Effector CD4-positive, alpha-beta T cell (primary cell): Measurements from ENCODE around the gene PRRT1.
A peak's percentile ranks its signal among the peaks of the same experiment; 100 is the strongest.
"Not testable (repeated sequence)": the region's sequence is repeated elsewhere in the genome, so short reads cannot be mapped to it uniquely, and the experiment has no call there.

ENCODE experiments used
- DNase-seq: peaks from one replicate; pipeline ENCODE4 v3.0.0-alpha.2; 2020

Gene PRRT1

DNA sequence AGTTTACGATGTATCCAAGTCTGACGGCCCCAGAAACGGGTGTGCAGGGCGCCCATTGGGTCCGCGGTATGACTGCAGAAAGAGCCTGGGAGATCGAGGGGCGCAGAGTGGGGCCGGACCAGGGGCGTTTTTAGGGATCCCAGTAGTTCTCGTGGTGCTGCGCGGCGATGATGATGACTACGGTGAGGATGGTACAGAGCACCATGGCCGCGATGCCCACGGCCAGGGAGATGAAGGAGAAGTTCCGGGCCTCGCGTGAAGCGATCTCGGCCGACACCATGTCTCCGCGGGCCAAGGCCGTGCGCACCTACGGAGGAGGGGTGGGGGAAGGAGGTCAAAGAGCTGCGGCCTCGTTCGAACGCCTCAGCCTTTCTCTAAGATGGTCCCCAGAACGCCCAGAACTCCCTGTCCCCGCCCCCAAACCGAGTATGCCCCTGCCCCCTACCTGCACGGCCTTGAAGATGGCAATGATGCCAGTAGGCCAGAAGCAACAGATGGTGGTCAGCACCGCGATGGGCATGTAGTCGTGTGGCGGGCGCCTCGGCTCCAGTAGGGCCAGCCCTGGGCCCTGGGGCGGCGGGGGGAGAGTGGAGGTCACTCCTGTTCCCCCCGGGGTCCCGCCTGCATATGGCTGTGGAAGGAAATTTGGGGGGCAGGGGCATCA is 2.5 kb downstream of the PRRT1 start:
- DNase-seq = no peak

DNA sequence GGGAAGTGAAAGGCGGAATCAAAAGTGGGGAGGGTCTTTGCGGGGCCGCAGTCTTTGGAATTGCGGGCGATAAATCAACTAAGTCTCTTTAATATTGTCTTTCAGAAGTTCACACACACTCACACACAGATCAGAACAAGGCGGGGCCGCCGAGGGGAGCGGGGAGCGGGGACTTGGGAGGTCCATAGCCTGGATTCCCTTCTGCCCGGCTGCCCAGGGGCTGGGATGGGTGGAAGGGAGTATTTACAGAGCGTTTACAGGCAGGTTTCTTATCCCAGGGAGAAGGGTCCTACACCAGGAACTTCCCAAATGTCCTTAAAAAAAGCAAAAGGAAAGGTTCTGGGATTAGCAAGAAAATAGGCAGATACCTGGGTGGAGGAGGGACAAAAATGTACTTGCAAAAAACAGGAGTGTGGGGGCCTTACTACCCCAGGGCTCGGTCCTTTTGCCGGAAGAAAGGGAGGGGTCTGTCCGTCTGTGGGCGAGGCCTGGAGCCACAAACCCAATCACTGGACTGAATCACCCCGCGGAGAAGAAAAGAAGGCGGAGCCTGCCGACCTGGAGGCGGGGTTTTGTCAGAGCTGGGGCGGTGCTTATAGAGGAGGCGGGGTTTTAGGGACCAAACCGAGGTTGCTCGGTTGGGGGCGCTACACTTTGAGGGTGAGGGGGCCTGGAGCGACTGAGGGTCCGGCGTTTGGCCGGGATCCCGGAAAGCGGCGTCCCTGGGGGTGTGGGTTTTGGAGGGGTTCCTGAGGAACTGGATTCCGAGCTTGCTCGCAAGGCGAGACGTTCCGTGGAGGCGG is 3.2 kb downstream of the PRRT1 start:
- DNase-seq = peak; percentile 54

DNA sequence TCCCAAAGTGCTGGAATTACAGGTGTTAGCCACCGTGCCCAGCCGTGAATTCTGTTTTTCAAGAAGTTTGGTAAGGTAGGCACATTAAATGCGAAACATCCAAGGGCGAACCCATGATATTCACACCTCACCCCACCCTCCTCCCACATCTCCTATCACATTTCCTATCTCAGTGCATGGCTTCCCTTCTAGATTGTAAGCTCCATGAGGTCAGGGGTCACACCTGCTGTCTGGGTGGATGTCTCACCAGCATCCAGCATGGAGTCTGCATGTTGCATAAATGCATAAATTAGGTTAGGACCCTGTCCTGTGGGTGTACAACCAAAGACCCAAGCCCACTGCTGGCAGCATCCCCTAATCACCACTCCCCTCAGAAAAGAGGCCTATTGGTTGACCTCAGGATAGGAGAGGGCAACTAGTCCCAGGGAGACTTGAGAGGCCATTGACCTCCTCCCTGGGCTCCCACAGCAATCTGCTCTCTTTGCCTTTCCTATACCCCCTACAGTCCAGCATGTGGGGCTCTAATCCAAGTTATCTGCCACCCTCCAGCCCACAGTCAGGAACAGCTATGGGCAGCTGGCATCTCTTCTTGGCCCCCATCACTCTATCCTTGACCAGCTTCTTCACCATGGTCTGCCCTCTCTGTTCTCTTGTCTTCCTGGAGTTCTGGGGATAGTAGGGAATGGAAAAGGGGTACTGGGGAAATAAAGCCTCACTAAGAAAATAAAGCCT is 4.2 kb downstream of the PRRT1 start:
- no peak for DNase-seq

DNA sequence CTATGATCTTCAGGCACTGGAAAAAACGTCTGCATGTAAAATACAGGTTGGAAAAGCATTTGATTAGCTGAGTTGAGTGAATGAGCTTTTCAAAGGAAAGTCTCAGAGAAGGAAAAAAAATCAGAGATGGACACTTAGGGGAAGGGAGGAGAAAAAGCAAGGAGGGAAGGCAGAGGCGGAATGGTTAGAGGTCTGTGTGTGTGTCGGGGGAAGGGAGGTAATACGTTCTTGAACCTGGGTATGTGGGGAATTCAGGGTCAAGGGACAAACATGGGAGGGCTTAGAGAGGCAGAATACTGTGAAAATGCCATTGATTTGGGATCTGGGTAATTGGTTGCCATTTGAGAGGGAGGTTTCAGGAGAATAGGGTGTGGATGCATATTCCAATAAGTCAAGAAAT is 5.1 kb downstream of the PRRT1 start:
- DNase-seq = no peak

DNA sequence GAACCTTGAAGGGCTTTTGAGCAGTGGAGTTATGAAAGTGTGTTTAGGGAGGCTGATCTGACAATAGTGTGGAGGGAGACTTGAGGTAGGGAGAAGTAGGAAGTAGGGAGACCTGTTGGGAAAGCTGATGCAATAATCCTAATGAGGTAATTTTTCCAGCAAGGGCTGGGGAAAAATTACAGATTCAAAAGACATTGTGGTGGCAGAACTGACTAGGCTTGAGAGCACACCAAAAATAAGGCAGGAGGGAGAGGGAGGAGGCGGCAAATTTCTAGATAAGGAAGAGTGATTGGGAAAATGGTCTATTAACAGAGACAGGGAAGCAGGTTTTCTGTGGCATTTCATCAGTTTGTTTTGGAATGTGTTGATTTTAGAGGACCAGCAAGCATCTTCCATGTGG is 5.5 kb downstream of the PRRT1 start:
- DNase-seq = no peak

DNA sequence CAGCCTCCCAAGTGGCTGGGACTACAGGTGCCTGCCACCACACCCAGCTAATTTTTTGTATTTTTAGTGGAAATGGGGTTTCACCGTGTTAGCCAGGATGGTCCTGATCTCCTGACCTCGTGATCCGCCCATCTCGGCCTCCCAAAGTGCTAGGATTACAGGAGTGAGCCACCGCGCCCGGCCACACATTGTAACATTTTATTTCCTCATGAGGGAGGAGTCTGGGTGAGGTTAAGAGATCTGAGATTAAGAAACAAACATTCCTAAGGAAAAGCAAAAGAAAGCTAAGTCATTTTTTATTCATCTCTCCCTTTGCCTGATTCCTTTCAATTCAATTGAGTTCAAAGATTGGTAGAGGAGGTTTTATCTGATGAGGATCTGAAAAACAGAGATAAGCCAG is 7.5 kb downstream of the PRRT1 start:
- DNase-seq = not testable (repeated sequence)

DNA sequence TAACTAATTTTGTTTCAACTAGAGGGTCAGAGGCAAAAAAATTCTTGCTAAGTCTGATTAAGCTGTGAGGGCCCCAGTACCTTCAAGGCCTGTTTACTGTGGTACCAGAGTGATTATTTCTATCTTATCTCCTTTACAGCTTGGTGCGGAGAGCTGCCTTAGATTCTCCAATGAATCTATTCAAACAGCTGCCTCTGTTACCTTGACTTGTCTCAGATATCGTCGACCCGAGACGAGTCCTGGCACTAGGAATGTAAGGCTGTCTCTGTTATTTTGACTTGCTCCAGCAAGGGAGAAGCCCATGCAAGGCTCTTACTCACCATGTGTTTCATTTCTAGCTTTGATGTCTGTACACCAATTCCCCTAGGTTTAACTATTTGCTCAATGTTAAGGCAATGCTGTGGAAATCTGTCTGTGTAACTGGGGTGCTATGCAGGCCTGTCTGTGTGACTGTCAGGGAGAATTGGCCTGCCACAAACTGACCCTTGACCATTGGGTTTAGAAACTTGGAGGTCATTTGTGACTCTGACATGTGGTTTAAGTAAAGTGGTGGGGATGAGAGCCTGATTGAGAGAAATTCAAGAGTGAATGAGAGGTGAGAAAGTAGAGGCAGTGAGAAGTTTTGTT is 11.2 kb downstream of the PRRT1 start:
- DNase-seq = no peak

DNA sequence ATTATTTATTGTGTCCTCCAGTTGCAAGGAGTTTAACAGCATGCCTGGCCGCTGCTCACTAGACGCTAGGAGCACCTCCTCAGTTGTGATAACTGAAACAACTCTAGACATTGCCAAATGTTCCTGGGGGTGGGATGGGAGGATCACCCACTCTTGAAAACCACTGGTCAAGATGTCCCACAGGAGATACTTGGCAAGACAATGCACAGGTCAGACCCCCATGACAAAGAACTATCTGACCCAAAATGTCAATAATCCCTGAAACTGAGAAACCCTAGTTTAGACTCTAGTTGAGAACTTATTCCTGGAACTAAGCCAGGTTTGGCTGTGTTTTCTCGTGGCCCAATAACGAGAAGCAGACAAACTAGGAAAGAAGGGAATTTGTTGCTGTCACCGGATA is 12.1 kb downstream of the PRRT1 start:
- DNase-seq = no peak

DNA sequence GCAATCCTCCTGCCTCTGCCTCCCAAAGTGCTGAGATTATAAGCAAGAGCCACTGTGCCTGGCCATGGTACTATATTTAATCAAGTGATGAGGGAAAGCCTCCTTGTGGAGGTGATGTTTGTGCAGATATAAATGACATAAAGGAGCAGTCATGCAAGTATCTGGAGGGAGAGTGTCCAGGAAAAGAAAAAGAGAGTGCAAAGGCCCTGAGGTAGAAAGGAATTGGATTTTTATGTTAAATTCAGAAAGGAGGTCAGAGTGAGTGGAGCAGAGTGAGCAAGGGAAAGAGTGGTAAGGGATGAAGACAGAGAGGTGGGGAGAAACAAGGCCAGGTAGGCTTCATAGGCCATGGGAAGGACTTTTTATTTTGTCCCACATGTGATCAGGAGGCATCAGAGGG is 14.3 kb downstream of the PRRT1 start:
- no peak for DNase-seq

DNA sequence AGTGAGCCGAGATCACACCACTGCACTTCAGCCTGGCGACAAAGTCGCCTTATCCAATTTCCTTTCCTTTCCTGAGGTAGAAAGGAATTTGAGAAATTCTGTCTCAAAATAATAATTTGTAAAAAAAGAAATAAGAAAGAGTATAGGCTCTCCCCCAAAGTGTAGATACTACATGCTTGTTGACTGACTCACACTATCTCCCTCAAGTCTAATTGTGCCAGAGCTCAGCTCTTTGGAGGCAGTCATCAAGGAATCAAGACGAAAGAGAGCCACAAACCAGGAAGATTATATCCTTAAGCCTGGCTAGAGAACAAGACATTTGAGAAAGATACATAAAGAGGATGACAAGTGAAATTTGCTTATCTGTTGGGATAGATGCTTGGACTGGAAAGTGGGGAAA is 18.0 kb downstream of the PRRT1 start:
- no peak for DNase-seq

DNA sequence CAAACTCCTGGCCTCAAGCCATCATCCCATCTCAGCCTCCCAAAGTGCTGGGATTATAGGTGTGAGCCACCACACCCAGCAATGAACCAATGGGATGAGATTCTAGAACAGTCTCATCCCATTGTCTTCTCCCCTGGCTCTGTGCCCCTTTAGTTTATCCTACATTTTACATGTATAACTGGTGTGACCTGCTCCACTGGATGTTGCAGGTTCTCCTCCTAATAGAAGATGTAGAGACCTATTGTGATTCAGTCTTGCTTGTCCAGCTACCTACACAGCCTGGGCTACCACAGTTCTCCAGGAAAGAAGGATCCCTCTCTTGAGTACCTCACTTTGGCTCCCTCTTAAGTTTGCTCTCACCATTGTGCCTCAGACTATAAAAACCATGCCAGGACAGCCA is 19.6 kb downstream of the PRRT1 start:
- DNase-seq = no peak

DNA sequence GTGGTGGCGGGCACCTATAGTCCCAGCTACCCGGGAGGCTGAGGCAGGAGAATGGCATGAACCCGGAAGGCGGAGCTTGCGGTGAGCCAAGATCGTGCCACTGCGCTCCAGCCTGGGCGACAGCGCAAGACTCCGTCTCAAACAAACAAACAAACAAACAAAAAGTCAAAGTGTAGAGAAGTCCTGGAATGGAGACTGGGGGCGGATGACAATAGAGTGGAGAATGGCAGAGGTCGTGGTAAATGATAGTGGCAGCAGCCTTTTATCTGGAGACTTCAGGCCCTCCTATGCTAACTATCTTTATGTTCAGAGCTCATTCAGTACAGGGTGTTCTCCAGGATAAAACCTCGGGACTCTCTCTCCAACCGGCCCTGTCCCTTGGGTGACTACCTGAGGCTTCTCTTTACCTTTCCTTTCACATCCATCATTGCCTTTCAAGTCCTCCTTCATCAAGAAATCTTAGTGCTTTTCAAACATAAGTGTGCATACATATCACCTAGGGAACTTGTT is 20.2 kb downstream of the PRRT1 start:
- DNase-seq = no peak

DNA sequence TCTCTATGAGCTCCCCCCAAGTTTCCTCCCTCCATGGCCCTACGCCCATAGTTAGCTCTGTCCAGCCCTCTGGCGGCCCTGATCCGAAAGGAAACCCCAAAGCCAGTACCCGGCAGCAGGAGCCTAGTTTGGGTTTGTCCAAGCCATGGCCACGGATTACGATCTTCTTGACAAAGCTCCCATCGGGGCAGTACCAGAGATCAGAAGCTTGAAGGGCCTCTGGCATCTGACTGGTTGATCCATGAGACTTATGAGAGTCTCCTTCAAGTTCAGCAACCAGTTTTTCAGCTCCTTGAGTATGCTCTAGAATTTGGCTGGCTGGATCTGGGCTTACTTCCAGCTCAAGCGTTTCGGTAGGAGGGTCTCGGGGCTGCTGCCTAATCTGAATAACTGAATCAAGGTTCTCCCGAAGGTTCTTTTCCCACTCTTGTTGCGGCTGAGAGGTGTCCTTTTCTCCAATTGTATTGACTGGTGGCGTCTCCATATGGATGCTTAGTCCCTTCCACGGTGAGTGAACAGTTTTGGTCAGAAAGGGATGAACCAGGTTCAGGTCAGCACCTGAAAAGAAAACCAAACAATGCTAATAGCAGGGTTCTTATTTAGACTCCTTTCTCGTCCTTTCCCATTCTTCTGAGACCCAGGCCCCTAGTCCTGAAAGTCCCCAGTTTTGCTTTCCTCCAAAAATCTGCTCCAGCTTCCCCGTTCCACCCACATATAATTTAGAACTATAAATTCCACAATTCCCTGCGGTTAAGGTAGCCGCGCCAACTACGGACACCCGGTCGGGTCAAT is 22.2 kb downstream of the PRRT1 start:
- no peak for DNase-seq

DNA sequence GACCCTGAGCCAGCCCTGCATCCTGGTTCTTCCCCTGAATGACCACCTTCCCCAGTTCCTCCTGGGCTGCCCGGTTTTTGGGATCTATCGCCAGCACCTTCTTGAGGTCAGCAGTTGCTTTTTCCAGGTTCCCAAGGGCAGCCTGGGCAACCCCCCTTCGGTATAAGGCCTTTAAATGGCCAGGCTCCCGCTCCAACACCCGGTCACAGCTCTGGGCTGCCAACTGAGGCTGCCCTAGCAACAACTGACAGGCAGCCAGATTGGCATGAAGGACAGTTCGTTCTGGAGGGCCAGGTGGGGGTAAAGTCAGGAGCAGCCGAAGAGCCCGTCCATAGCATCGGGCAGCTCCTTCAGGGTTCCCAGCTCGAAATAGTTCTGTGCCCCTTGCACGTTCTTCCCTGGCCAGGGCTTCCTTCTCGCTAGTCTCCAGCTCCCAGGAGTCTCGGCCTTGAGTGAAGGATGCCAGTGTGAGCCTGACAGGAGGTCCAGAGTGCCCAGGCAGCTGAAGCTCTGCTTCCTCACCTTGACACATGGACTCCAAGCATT is 22.9 kb downstream of the PRRT1 start:
- no peak for DNase-seq

DNA sequence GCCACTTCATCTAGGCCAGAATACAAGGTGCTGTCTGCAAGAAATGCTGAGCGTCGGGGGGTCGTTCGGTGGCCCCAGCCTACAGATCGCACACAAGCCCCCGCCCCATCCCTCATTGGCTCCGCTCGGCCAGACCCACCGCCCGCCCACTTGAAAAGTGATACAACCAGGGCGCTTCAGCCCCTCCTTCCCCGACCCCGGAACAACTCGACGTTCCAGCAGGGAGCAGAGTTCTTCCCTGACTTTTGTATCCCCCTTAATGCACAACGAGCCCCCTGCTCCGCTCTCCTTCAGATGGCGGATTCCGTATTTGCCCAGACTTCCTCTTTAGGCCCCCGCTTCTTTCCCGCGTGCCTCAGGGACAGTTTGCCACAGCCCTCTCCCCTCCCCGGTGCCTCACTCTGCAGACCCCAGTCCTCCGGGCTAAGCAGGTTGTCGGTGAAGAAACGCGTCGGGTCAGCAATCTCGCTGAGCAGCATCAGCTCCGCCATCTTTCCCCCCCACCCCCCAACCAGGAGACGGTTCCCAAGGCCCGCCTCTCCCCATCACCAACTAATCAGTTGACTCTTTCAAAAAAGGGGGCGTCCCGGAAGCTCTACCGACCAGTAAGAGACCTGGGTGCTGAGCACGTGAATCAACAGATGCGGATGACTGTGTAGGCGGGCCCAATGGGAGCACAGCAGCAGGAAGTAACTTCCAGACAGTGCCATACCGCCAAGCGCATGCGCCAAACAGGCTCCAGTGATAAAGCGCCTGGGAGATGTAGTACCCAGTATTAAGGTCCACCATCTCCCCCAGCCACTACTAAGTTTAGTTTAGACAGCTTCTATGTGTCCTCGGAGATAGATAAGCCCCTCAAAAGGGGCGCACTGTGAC is 23.8 kb downstream of the PRRT1 start, which contains the start of gene ATF6B:
ATF6B (minus strand) TSS at position 530 of the 876 bp plus-strand sequence; CDS start at position 491, 39 bp downstream.
- peak; percentile 97 for DNase-seq

DNA sequence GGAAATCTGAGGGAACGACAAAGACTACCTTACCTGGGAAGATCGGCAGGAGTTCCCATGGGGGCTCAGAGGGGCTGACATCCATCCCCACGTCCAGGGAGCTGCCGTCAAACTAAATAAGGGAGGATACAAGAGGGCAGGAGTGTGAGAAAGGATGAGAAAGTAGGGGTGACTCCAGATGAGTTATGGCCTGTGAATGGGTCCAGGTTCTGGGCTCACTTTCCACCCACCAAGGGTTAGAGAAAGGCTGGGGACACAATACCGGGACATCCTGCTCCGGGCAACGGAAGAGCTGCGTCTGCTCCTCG is 24.4 kb downstream of the PRRT1 start:
- no peak for DNase-seq

DNA sequence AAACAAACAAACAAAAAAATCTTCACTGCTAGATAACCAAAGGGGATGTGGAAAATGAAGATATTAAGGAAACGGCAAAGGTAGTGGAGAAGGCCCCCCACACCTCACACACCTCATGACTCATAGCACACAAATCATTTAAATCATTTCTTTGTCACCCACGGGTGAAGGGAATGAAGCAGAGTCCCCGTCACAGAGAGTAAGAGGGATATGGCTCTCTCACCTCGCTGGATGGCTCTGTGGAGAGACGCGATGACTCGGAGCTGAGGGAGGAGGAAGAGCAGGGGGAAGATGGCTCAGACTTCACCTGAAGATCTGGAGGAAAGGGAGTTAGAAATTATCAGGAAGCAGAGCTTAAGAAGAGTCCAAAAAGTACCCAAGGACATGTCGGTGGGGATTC is 24.9 kb downstream of the PRRT1 start:
- DNase-seq = no peak

DNA sequence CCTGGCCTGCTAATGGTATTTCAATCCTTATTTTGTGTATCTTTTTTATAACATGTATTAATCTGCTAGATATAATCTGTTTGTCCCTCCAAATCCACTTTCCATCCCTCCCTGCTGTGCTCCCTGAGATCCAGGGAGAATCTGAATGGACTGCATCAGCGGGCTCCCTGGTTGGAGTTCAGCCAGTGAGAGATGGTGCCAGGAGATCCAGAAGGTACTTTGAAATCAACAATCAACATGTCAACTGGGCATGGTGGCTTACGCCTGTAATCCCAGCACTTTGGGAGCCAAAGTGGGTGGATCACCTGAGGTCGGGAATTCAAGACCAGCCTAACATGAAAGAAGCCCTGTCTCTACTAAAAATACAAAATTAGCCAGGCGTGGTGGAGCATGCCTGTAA is 28.1 kb downstream of the PRRT1 start:
- DNase-seq = no peak

DNA sequence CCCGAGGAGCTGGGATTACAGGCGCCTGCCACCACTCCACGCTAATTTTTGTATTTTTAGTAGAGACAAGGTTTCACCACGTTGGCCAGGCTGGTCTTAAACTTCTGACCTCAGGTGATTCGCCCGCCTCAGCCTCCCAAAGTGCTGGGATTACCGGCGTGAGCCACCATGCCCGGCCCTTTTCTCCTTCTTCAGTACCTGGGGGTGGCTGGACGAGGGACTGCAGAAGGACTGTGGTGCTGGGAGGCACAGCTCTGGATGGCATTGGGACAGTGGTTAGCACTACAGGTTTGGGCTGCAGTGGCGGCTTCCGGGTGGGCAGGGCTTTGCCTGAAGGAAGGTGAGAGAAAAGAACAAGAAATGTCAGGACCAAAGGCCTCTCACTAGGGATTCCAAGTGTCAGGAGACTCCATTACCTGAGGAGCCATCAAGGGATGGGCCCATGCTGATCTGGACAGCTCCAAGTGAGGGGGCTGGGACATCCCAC is 31.1 kb downstream of the PRRT1 start:
- DNase-seq = no peak

DNA sequence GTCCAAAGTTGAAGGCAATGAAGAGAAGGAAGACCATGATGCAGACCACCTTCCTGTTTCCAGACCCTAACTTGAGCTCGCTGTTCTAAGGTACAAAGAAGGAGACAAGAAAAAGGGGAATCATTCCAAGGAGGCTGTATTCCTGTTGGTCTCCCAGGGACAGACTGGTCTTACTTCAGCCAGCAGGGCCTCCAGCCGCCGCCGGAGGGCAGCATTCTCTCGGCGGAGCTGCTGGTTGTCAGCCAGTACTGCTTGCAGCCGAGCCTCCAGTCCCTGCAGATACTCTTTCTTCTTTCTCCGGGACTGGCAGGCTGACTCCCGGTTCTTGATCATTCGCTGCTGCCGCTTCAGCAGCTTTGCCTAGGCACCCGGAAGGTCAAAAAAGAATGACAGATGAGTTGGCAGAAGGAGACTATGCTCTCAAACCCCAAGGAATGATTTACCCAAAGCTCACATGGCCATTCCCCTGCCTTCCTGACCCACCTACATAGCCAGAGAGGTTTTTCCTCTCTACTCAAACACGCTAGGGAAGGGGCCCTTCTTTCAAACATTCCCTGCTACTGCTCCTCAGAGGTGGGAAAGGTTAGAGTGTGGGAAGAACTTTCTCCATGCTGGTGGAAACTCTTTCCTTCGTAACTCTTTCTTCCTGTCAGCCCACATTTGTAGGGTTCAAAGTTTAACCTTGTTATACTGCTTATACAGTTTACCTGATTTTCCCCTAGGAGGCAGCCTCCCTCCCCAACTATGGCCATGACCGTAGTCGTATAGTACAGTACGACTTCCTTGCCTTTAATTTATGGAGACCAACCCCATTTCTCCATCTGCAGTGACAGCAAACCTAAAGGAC is 32.7 kb downstream of the PRRT1 start:
- peak; percentile 56 for DNase-seq
